Measurements from ENCODE around the gene ANKEF1. TPM values are rescaled to one million over a fixed set of nuclear protein-coding genes. Genes with fewer than 3 reads are reported as not detected.

ANKEF1 gene
- total and polyA plus RNA-seq, 8 donors: 5.3 to 7.5 (median 6.3) TPM

DNA sequence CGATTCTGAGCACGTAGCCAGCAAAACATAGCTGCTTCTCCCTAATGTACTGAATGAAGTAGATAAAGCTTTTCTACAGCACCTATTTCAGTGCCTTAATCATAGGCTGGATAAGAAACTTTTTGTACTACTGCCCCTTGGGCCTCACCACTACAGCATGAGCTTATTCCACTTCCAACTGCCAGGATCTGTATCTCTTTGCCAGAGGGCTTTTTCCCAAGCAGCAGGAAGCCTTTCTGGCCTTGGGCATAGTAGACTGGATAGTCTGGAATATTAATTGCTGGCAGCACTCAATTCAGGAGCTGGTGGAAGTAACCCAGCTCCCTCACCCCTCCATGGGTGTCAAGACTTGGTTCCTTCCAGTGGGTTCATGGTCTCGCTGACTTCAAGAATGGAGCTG is 43.6 kb downstream of the ANKEF1 start:
- no peak for ATAC-seq
- intact Hi-C loops (cut with DNase I): no loop called here

GRCh38 chr20:10079964-10080363 is 45.2 kb downstream of the ANKEF1 start:
- no peaks in the 10 kb centered on the region for H3K27me3 ChIP-seq
- intact Hi-C loops (cut with DNase I): no loop called here
- no peaks in the 10 kb centered on the region for H3K36me3 ChIP-seq
- no peak overlapping the region for H3K27ac ChIP-seq
- DNase-seq (no peak), ATAC-seq (peak; percentile 57)
- TF ChIP-seq, protein P1, sequence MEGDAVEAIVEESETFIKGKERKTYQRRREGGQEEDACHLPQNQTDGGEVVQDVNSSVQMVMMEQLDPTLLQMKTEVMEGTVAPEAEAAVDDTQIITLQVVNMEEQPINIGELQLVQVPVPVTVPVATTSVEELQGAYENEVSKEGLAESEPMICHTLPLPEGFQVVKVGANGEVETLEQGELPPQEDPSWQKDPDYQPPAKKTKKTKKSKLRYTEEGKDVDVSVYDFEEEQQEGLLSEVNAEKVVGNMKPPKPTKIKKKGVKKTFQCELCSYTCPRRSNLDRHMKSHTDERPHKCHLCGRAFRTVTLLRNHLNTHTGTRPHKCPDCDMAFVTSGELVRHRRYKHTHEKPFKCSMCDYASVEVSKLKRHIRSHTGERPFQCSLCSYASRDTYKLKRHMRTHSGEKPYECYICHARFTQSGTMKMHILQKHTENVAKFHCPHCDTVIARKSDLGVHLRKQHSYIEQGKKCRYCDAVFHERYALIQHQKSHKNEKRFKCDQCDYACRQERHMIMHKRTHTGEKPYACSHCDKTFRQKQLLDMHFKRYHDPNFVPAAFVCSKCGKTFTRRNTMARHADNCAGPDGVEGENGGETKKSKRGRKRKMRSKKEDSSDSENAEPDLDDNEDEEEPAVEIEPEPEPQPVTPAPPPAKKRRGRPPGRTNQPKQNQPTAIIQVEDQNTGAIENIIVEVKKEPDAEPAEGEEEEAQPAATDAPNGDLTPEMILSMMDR (IDR thresholded peaks at IDR 0.05): no peak
- H3K4me1 ChIP-seq: peaks cover 0 to 2% of the 10 kb centered on the region in 2 donors
- no peaks in the 10 kb centered on the region for H3K9me3 ChIP-seq
- no peak overlapping the region for H3K4me3 ChIP-seq

More for the DNA sequence above, 43.6 kb downstream of the ANKEF1 start:
- Histone ChIP-seq H3K27me3 (no peaks in the 10 kb centered on the region), H3K4me1 (peaks cover 0 to 2% of the 10 kb centered on the region in 2 donors), H3K27ac (no peak overlapping the region), H3K9me3 (no peaks in the 10 kb centered on the region), H3K4me3 (no peak overlapping the region), H3K36me3 (no peaks in the 10 kb centered on the region)
- DNase-seq: no peak
- TF ChIP-seq, protein P1 (IDR thresholded peaks at IDR 0.05): no peak

GRCh38 chr20:10080574-10080973 is 45.8 kb downstream of the ANKEF1 start:
- TF ChIP-seq, protein P1 (IDR thresholded peaks at IDR 0.05): no peak
- H3K4me3 ChIP-seq: no peak overlapping the region
- intact Hi-C loops (cut with DNase I): no loop called here

DNA sequence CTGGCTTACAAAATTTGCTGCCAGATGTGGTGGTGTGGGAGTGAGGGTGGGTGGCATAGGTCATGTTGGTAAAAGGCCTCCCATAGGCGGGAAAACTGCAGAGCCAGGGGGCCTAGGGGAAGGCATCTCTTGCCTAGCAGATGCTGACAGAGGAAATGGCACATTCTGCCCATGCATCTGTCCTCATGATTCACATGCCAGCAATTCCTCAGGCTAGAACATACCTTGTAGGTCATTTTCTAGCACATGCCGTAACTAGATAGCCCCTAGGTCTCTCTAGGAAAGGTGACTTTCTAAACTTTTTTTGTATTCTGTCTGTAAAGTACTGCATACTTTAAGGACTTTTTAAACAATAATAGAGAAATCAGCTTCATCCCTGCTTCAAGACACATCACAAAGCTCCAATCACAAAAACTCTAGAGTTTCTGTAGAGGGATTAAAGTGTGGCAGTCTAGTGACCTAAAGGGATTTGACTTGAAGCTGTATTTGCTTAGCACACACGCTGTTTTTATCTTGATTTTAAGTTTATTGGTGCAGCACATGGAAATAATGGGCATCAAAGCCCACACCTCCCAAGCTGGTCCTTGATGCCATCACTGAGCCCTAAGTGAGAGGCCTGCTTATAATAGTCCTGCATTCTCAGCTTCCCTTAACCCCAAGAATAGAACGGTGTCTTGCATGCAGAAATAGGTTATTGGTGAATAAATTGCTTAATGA is 55.2 kb downstream of the ANKEF1 start:
- Histone ChIP-seq H3K4me3 (no peak overlapping the region), H3K36me3 (no peaks in the 10 kb centered on the region), H3K27ac (no peak overlapping the region), H3K9me3 (no peaks in the 10 kb centered on the region), H3K4me1 (no peaks in the 10 kb centered on the region), H3K27me3 (no peaks in the 10 kb centered on the region)
- intact Hi-C loops (cut with DNase I): loop anchor here in 1 of 2 donors (5.0 kb wide), 1 partner anchor 113 kb away; no protein-coding TSS in a partner anchor
- ATAC-seq: no peak
- no peak for DNase-seq
- TF ChIP-seq, protein P1 (IDR thresholded peaks at IDR 0.05): no peak

More at GRCh38 chr20:10080574-10080973, 45.8 kb downstream of the ANKEF1 start:
- ATAC-seq (no peak), DNase-seq (no peak)
- Histone ChIP-seq H3K27me3 (no peaks in the 10 kb centered on the region), H3K9me3 (no peaks in the 10 kb centered on the region), H3K4me1 (peaks cover 0 to 2% of the 10 kb centered on the region in 2 donors), H3K27ac (no peak overlapping the region), H3K36me3 (no peaks in the 10 kb centered on the region)

GRCh38 chr20:10090588-10091166 is 55.9 kb downstream of the ANKEF1 start:
- TF ChIP-seq, protein P1 (IDR thresholded peaks at IDR 0.05): peak; percentile 73
- no peaks in the 10 kb centered on the region for H3K4me1 ChIP-seq

More at GRCh38 chr20:10090588-10091166, 55.9 kb downstream of the ANKEF1 start:
- no peak overlapping the region for H3K4me3 ChIP-seq
- intact Hi-C loops (cut with DNase I): no loop called here
- ATAC-seq (peak; percentile 98), DNase-seq (peak in 3 of 4 donors; percentile 31 to 65 (median 37))
- H3K27ac ChIP-seq: no peak overlapping the region
- H3K36me3 ChIP-seq: no peaks in the 10 kb centered on the region
- H3K27me3 ChIP-seq: no peaks in the 10 kb centered on the region
- no peaks in the 10 kb centered on the region for H3K9me3 ChIP-seq
